GM21447 (cell line): ENCODE data around the gene NR2E3.

ENCODE experiments used
- ATAC-seq: cut with Tn5 transposase; IDR thresholded peaks from one replicate; pipeline ENCODE4 v1.9.1; 2021; ENCODE audit not compliant: unreplicated experiment

NR2E3 gene

DNA sequence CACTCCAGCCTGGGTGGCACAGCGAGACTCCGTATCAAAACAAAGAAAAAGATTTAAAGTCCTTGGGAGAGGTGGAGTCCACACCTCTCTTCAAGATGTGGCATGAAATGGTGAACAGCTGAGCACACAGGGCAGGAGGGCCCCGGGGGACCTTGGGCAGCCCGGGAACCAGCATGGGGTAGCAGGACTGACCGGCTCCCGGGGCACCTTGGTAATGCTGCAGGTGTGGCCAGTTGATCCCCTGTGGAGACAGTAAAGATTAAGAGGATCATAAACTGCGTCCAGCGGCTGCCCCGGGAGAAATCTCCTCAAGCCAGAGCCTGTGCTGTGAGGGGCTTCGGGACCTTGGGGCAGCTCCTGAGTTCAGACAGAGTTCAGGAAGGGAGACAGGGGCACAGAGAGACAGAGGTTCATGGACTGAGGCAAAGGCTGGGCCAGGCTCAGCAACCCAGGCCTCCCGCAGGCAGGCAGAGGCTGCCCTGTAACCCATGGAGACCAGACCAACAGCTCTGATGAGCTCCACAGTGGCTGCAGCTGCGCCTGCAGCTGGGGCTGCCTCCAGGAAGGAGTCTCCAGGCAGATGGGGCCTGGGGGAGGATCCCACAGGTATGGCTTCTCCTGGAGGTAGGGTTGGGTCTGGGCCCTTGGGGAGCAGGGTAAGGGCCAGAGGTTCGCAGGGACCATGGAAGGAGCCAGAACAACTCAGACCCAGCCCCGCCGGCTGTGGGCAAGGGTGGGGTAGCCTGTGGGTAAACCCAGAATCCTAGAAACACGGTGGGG, at the start of gene NR2E3:
TSS of gene NR2E3 (plus strand) at position 299 of the 780 bp plus-strand sequence. CDS start at position 489, 190 bp downstream.
- ATAC-seq: no peak

DNA sequence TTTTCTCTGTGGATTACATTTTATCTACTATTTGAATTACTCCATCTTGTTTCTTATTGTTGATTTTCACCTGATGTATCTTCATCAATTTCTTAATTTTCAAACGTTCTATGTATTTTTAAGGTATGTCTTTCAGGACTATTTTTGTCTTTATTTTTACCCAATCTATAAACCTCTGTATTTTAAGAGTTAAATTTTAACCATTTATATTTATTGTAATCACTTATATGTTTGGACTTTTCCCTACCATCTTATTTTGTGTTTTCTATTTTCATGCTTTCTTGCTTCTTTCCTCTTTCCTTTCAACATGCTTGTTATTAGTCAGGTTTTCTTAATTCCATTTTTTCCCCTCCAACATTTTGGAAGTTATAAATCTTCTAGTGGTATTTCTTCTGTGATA, 49.5 kb upstream of the NR2E3 start:
- ATAC-seq: no peak

DNA sequence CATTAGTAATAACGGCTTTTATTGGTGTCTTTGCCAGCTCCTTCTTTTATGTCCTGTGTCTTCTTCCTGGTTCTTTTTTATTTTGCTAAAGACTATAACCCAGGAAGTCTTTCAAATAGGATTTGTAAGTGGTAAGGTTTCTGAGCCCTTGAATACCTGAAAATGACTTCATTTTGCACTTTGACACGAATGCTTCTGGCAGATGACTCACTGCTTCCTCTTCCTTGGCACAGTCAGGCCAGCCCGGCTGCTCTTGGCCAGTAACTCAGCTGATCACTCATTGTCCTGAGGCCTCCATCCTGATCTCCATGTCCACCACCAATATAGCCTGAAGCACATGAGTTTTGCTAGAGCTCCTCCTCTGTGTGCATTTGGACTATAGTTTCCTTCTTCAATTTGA, 48.7 kb upstream of the NR2E3 start:
- ATAC-seq: no peak

DNA sequence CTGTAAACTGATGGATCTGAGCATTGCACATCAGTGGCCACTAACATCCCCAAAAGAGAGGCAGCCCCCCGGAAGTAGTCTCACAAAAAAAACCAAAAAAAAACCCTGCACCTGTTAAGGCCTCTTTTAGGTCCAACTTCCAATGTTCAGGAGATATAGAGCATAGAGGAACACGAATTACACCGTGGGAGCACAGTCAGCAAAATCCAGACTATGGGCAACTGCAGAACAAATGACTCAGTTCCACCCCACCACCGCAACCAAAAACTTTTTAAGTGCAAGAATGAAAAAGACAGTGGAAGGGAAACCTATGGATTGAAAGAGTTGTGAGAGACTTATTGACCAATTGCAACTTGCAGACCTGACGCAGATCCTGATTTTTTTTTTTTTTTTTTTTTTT, 42.2 kb upstream of the NR2E3 start:
- ATAC-seq: no peak

DNA sequence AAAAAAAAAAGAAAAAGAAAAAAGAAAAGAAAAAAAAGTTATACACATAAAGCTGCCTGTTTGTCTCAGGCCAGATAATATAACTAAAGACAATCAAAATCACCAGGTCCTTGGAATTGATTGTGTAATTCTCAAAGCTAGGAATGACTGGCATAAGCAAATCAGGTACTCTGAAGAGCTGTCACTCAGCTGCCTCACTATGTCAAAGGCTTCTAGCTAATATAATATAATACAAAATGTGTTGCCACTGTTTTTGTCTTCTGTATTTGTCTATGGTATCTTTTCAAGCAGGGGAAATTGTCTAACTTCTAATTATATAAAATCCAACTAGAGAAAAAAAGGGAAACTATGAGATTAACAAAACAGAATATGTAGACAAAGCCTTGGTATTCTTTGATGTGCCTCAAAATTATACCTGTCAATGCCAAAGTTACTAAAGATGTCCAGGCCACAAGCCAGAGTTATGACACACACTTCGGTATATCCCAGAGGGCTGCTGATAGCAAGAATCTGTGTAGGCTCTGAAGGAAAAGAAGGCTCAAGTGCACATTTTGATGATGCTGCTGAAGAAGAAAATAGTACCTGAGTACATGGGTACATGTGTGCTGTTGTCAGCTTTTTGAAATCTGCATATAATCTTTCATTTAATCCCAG, 37.0 kb upstream of the NR2E3 start:
- ATAC-seq: no peak

DNA sequence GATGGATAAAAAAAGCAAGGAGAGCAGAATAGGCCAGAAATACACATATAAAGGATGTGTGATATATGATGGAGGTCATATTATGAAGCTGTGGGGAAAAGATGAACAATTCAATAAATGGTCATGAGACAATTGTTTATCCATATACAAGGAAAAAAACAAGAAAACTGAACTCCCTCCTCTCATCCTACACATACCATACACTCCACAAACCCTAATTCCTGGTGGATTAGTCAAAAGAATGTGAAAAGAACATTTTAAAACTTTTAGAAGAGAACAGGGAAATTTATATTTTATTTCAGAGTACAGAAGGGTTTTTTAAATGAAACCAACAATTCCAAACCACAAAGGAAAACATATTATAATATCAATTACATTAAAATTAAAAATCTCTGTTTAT, 34.5 kb upstream of the NR2E3 start:
- no peak for ATAC-seq

DNA sequence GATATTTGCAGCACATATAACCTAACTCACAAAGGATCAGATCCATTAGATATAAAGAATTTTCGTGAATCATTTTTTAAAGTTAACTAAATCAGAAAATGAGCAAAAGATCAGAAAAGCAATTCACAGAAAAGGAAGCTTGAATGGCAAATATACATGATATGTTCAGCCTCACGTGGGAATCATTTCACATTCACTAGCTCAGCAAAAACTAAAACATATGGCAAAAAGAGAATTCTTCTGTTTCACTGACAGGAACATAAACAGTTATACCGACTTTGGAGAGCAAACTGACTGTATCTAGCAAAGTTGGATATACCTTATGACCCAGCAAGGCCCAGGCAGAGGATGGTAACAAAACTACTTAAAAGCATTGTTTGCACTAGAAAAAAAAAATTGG, 34.0 kb upstream of the NR2E3 start:
- no peak for ATAC-seq

DNA sequence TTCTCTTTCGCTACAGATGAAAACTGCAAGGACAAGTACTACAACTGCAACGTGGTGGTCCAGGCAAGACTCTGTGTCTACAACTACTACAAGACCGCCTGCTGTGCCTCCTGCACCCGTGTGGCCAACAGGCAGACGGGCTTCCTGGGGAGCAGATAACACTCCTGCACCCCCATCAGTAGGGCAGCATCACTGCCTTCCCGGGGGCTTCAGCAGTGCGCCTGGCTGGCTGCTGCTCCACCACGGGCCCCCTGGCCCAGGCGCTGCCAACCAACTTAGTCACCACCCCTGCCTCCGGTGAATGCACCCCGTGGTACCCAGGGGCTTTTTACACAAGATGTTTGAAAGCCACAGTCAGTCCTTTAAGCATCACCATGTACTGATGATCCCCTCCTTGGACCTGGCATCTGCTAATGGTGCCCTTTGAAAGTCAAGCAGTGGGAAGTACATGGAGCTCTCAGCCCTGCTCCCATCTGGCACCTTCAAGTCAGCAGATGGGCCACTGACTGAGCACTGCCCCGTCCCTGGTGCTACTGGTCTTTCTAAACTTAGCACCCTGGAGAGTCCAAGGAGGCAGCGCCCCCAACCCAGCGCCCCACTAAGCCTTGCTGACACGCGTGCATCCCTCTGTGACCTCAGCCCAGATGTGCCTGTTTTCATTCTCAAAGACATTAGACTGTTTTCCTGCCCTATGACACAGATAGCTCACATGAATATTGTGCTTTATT, 33.0 kb upstream of the NR2E3 start:
- no peak for ATAC-seq

DNA sequence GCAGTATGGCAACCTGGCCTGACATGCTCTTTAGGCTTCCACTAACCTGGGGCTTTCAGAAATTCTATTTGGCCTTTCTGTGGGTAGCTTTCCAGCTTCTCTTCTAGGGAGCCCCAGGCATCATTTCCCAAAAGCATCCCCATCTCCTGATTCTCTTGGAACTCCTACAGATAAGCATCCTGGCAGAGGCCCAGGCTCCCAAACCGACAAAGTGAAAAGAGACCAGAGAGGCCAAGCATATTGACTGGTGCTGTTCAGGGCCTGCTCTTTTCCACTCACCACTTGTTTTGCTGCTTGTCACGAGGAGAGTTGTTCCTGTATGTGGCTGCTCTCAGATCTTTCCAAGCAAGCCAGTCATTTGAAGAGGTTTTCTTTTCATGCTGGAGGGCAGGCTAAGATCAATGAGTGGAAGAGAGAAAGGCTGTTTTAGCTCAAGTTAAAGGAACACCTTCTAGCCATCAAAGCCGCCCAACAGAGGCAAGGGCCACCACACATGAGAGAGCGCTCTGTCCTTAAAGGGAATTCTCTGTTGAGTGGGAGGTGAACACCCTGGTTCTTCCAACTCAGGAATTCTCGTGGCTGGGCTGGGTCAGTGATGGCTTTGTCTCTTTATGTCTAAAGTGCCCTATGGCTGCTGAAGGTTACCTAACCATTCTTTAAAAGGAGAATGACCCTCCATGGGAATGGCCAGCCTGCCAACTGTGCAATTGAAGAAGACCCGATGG, 31.1 kb upstream of the NR2E3 start:
- no peak for ATAC-seq

DNA sequence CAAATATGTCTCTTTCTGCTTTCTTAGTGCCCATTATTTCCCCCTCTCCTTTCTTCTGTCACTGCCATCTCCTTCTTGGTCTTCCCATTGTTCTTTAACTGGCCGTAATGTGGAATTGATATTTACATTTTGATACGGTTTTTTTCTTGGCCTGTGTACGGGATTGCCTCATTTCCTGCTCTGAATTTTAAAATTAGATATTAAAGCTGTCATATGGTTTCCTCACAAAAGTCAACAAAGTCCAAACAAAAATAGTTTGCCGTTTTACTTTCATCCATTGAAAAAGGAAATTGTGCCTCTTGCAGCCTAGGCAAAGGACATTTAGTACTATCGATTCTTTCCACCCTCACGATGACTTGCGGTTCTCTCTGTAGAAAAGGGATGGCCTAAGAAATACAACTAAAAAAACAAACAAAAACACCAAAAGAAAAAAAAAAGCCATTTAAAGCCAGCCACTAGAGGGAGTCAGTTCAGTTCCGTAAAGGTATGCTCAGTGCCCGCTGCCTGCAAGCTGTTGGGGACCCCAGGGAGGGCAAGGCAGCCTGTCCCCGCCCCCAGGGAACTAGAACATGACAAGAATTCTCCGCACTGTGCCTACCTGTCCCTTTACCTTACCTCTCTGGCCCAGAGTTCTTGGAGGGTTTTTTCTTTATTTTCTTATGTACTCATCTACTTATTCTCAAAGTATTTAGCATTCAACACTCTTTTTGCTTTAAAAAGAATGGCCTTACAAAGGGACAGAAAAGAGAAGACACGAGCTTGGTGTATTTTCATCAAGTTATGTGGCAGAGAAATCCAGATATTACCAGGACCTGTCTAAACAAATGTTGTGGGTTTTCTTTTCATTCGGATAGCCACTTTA, 30.0 kb upstream of the NR2E3 start:
- ATAC-seq: no peak

DNA sequence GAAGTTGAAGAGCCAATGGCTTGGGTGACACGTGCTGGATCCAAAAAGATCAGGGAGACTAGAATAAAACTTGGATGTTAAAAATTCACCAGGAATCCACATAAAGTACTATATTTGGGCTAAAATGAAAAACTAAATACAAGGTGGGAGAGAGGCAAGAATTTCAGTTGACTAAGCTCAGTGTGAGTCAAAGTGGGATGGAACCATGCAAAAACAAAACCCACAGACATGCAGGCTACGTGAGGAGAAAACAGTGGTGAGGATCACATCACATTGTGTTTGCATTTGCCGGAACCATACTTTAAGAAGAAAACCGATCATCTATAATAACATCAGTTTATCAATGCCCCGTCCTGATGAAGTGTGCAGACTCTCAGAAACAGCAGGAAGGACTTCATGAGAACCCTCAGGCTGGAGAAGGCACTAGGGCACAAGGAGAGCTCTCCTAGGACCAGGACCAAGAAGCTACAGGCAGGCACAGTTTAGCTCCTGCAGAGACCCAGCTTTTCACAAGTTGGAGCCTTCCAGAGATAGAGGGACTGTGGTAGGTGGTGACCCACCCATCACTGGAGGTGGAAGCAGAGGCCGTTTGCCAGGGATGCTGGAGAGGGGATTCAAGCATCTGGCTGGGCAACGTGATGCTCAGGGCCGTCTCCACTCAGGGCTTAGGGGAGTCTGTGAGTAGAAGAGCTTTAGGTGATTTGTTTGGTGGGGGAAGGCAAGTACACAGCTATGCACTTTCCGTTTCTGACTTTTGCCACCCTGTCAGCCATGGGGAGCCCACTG, 29.0 kb upstream of the NR2E3 start:
- ATAC-seq: peak; percentile 52

DNA sequence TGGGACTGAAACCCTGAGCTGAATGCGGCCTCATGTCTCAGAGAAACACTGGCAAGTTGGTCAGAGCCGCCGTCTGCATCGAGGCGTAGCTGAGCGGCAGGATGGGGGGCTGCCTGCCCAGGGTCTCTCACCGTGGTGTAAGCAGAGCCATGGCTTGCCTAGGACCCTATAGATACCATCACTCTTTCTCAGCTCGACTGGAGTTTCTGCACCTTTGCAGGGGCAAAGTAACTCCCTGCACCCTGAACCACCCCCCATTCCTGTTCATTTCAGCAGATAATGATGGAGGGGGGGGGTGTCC, 28.4 kb upstream of the NR2E3 start:
- ATAC-seq: no peak

DNA sequence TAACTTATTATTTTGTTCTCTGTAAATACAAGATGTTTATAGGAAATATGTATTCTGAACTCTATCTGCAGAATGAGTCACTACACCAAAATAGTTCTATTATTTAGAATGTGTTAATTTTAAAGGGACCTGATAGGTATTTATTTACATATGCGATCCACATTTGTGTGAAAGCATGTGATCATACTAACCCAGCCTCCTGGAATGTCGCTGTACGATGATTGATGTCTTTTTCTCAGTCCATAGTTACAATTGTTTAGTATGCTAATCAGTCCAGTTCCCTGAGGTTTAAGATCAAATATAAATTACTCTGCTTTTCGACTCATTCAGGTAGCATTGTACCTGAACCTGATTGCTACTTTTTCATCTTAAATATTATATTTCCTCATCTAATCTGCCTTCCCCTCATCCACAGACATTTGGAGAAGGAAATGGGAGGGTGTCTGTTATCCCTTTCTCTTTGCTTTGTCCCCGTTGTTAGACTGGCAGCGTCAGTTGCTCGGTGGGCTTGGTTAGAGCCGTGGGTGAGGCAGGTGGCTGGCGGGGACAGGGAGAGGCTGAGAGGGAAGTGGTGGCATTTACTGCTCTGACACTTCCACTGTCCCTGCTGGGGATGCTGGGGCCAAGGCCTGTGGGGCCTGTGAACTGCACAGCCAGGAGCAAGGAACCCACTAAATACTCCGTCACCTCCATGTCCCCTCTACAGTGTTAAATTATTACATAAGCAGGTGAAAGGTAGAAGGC, 27.8 kb upstream of the NR2E3 start:
- no peak for ATAC-seq

DNA sequence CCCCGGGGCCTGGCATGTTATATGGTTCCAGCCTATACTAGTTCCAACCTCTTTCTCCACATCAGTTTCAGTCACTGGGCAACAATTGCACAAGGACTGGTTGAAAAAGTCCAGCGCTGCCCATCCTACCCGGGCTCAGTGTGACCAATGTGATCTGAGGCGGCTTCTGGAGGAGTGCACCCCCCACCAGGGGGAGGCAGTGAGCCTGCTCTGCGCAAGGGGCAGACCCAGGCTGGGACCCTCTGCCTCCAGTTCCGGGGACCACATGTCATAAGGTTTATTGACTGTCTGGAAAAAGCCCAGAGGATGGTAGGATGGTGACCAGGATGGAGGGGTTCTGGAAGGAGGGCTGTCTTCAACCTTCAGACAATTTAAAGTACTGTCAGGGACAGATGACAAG, 25.6 kb upstream of the NR2E3 start:
- ATAC-seq: no peak

DNA sequence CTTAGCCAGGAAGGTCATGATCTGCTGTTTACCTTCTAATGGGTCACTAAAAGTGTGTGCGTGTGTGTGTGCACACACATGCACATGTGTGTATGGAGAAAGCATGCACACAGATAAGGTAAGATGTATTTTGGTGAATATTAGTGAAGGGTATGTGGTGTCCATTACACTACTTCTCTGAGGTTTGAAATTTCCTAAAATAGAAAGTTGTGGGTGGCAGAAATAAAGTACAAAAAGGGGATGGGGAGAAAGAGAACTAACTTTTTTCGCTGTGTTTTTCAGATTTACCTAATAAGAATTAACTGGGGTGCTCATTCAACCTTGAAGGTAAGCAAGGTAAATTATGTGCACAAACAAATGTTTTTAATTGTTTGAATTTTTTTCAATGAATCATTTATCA, 24.4 kb upstream of the NR2E3 start:
- ATAC-seq: no peak

DNA sequence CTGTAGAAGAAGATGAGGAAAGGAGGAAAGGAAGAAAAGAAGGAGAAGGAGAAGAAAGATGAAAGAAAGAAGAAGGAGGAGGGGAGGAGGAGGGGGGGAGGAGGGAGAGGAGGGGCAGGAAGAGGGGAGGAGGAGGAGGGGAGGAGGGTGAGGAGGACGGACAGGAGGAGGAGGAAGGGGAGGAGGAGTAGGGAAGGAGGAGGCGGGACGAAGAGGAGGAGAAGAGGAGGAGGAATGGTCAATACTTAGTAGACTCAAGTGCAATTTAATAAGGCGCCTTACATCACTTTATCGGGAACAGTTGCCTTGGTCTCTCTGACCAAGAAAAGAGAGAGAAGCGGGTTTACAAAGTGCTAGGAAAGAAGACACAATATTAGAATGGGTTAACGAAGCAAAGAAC, 23.7 kb upstream of the NR2E3 start:
- ATAC-seq: no peak

DNA sequence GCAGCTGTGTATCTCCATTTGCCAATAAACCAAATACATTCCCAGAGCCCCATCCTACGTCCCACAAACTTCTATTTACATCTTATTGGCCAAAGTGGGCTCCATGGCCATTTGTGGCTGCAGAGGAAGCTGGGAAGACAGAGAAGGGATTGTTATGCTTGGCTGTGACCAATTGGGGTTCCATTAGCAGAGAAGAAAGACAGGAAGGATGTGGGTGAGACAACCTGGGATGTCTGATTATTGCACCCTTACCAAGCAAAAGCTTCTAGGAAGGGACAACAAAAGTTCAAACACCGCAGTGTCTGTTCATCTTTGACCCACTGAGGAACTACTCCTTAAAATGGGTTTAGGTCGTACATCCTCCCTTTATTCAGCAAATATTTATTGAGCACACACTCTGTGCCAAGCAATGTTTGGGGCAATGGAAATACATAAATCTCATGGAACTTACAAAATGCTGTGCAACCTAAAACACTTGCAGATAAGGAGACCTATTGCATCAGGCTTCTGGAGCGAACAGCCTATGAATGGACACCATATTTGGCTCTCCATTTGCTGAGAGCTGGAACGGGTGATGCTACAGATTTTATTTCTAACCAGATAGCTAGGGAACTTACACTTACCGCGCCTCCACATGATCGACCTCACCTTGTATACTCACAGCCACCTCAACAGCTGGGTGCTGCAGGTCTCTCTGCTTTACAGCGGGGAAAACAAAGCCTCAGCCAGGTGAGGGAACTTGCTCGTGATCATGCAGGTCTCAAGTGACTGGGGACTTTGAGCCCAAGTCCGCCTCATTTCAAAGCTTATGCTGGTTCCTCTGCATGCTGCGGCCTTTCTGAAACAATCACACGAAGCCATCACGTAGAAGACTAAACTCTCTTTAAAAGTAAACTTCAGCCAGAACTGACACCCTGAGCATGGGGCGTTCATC, 21.4 kb upstream of the NR2E3 start:
- ATAC-seq: no peak

DNA sequence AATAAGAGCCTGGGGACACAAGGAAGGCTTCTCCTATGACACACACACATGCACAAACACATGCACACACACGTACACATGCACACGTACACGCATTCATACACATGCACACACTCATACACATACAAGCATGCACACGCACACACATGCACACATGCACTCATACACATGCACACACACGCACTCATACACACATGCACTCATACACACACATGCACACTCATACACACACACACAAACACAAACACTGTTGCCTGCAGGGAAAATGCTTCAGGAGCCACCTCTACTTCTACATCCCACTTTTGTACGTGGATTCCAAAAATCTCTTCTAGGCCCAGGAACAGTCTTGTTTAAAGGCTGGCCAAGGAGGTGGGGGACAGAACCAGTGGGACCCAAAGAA, 20.7 kb upstream of the NR2E3 start:
- no peak for ATAC-seq
